LNCaP clone FGC (cell line): ENCODE data around the gene TAF5.
"Not testable (repeated sequence)": the region's sequence is repeated elsewhere in the genome, so short reads cannot be mapped to it uniquely, and the experiment has no call there.

Experiments used
- DNase-seq: peaks from one replicate; pipeline ENCODE4 v3.0.0-alpha.2; 2011; ENCODE audit warnings: low read depth
- H3K4me3 ChIP-seq: 2 replicates; pipeline ENCODE4 v1.5.1; 2011; ENCODE audit warnings: mild to moderate bottlenecking, low read depth, low read length, control low read depth
- CTCF ChIP-seq: IDR thresholded peaks from 2 replicates; pipeline ENCODE4 v1.5.1; 2012; ENCODE audit warnings: mild to moderate bottlenecking; ENCODE audit not compliant: control insufficient read depth, insufficient read depth; ENCODE audit errors: extremely low read depth

The TAF5 gene

DNA sequence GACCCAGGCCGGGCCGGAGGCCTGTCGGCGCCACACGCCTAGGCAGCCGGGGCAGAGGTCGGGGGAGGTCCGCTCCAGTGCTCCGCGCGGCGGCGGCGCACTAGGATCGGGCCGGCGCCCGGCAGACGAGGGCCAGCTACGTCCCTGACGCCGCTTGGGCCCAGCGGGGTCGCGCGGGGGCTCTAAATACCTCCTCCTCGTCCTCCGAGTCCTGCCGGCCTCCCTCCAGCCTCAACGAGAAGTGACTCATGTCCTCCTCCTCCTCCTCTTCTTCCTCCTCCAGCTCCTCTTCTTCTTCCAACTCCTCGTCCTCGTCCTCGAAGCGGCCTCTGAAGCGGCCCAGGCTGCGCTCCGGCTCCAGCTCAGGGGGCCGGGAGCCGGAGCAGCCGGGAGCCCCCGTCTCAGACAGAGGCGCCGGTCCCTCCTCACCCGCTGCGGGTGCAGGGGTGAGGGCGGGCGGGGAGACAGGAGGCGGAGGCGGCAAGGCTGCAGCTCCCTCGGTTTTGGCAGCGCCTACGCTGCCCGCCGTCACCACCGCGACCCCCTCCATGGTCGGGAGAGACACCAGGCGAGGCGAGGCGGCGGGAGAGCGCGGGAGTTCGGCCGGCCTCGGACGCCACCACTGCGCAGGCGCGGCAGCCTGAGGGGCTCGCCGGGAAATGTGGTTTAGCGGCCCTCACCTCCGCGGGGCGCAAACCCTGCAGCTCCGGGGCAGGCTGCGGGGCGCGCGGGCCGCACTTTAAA is 17.1 kb upstream of the TAF5 start, which contains the start of gene PCGF6:
PCGF6 (minus strand) TSS at position 624 of the 744 bp plus-strand sequence; CDS start at position 550, 74 bp downstream.
- 0 out of 2 replicates have a peak, but pooled peaks have one; percentile 9 for TF ChIP-seq CTCF
- no peak for DNase-seq
- H3K4me3 ChIP-seq, result peak within 1 kb of the TSS; percentile 70

- no peak overlapping the region for H3K4me3 ChIP-seq
- no peak for DNase-seq
- no peak for TF ChIP-seq CTCF
Observed at GRCh38 chr10:103353281-103353680, 14.5 kb upstream of the TAF5 start.

GRCh38 chr10:103354567-103354966 is 13.2 kb upstream of the TAF5 start:
- H3K4me3 ChIP-seq, DNase-seq: not testable (repeated sequence)

GRCh38 chr10:103355906-103356599 is 11.7 kb upstream of the TAF5 start:
- DNase-seq, result no peak
- no peak for TF ChIP-seq CTCF

GRCh38 chr10:103359493-103359892 is 8.3 kb upstream of the TAF5 start:
- DNase-seq, H3K4me3 ChIP-seq: not testable (repeated sequence)

More at GRCh38 chr10:103355906-103356599, 11.7 kb upstream of the TAF5 start:
- no peak overlapping the region for H3K4me3 ChIP-seq

- H3K4me3 ChIP-seq, DNase-seq: not testable (repeated sequence)
Observed at GRCh38 chr10:103360791-103361190, 7.0 kb upstream of the TAF5 start.

GRCh38 chr10:103367379-103367781 is 396 bp upstream of the TAF5 start:
- DNase-seq, result no peak
- peak overlapping the region; percentile 87 for H3K4me3 ChIP-seq
- TF ChIP-seq CTCF, result no peak

- no peak for TF ChIP-seq CTCF
- DNase-seq, result no peak
- H3K4me3 ChIP-seq, result no peak overlapping the region
Observed at GRCh38 chr10:103373544-103373943, 5.8 kb downstream of the TAF5 start.
